ENCODE data around the gene PALD1. TPM values are rescaled to one million over a fixed set of nuclear protein-coding genes. Genes with fewer than 3 reads are reported as not detected.
"Not testable (repeated sequence)": the region's sequence is repeated elsewhere in the genome, so short reads cannot be mapped to it uniquely, and the experiment has no call there.

The PALD1 gene
- total RNA-seq, 2 donors from 2014 or later = 1.3 to 3.9 TPM

DNA sequence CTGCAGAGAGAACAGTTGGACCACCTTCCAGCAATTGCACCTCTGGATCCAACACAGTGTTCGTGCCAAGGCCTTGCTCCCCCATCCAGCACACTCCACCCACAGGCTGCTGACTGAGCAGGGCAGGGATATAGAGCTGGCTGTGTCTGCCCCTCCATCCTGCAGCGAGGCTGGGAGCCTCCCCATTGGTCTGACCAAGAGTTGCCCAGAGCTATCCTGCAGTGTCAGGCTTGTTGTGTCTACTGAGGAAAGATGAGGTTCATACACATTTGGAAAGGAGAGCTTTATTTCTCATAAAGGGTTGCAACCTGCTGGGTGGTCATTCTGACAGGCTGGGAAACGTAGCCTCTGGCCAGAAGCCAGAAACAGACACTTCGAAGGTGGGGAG, 96.9 kb downstream of the PALD1 start:
- ATAC-seq (no peak), DNase-seq (no peak)
- intact Hi-C loops (cut with DNase I, micrococcal nuclease) = no loop called here

DNA sequence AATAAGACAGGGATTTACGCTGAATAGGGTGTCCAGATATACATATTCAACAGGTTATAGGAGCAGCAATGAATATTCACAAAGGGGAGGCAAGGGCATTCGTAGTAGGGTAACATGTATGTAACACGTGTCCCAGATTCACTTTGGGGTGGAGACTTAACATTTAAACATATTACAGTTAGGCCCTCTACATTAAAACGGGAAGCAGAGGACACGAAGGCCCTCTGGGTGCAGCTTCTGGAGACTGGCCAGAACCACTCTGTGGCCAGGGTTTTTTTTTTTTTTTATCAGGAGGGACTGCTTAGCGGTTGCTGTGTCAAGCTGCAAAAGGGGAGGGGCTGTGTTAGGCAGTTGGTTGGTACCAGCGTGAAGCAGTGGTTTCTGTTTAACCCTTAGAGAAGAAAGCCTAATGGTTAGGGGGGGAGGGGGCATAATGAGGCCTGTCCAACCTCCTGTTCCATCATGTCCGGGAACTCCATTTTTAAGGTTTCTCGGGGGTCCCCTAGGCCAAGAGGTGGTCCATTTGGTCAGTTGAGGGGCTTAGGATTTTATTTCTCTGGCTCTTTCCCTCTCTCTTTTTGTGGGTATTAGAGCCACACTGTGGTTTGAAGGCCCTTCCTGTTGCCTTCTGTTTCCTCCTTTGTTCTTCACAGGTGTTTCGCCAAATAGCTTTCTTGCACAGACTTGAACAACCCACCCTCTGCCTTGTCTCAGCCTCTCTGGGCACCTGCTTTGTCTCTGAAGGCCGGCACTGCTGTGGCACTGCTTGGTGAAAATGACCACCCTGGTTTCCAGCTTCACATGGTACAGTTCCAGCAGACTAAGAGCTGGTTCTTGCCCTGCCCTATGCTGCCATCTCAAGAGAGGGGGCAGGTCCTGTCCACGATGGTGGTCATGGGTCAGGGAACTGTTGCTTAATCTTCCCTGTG, 97.6 kb downstream of the PALD1 start:
- intact Hi-C loops (cut with DNase I, micrococcal nuclease) = no loop called here
- DNase-seq = peak; percentile 58 to 69
- ATAC-seq = peak; percentile 77

DNA sequence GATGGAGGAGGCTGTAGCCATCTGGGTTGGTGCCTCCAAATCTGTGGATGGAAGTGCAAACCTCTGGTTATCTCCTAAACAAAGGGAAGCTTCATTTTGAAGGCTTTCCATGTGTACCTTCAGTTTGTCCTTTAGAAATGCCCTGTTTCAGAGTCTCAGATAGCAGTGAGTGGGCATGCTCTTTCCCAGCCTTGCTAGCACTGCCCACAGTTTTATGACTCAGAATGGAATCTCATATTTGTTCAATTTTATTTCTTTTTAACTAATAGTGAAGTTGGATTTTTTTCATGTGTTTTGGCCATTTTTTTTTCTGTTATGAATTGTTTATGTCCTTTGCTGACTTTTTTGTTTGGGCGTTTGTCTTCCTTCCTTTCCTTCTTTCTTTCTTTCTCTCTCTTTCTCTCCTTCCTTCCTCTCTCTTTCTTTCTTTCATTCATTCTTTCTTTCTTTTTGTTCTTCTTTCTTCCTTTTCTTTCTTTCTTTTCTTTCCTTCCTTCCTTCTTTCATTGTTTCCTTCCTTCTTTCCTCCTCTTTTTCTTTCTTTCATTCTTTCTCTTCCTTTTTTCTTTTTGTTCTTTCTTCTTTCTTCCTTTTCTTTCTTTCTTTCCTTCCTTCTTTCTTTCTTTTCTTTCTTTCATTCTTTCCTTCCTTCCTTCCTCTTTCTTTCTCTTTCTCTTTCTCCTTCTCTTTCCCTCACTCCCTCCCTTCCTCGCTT, 98.4 kb downstream of the PALD1 start:
- intact Hi-C loops (cut with DNase I, micrococcal nuclease) = no loop called here
- DNase-seq (no peak), ATAC-seq (no peak)

DNA sequence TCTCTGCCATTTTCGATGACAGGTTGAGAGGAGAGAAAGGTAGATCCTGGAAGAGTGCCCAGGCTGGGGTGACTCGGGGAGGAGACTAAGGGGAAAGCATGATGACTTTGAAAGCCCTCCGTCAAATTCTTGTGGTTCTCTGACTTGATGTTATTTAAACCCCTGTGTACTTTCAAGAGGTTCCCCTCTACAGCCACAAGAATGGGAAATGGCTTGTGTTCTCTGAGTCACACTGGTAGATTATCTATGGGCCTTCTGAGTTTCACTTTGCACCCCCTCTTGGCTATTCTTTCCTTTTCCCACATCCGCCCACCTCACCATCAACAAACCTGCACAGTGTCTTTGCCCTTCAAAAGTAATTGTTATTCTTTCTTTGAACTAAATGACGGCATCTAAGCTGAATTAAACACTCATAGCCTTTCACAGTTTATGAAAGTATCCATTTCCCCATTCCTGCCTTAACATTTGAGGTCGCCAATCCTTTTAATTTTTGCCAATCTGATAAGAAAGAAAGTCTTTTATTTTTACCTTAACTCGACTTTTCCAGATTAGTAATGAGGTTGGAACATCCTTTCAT, 99.9 kb downstream of the PALD1 start:
- peak; percentile 34 for ATAC-seq
- DNase-seq = no peak
- intact Hi-C loops (cut with DNase I, micrococcal nuclease) = no loop called here

DNA sequence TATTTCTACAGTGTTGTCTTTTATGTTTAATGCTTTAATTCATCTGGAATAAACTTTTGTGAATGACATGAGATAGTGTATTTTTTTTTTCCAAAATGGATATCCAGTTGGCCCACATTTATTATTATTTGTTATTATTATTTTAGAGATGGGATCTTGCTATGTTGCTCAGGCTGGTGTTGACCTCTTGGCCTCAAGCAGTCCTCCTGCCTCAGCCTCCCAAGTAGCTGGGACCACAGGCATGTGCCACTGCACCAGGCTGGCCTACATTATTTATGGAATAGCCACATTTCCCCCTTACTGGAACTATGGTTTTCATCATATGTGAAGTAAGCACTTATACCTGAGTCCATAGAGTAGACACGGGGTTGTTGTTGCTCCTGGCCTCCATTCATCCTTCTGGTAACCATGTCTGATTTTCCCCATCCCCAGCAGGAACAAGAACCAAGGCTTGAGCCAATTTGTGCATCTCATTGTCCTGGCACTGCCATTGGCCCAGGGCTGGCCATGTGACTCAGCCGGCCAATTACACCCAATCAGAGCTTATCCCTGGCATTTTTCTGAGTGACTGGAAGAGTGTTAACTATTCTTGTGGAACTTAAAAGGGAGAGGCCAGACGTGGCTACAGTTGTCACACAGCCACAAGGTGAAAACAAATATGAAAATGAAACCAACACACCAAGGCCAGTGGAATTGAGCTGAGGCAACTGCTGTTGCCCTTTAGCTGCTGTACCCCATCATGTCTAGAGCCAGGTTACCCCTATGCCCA, 100.9 kb downstream of the PALD1 start:
- DNase-seq (no peak), ATAC-seq (peak; percentile 34)
- intact Hi-C loops (cut with DNase I, micrococcal nuclease) = no loop called here

DNA sequence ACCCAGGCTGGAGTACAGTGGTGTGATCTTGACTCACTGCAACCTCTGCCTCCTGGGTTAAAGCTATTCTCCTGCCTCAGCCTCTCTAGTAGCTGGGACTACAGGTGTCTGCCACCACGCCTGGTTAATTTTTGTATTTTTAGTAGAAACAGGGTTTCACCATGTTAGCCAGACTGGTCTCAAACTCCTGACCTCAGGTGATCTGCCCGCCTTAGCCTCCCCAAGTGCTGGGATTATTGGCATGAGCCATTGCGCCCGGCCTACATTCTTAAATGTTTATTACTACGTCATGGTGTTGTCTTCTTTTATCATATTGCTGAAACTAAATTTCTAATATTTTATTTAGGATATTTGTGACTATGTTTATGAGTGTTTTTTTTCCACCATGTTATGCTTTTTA, 102.6 kb downstream of the PALD1 start:
- intact Hi-C loops (cut with DNase I, micrococcal nuclease); ATAC-seq; DNase-seq: not testable (repeated sequence)

DNA sequence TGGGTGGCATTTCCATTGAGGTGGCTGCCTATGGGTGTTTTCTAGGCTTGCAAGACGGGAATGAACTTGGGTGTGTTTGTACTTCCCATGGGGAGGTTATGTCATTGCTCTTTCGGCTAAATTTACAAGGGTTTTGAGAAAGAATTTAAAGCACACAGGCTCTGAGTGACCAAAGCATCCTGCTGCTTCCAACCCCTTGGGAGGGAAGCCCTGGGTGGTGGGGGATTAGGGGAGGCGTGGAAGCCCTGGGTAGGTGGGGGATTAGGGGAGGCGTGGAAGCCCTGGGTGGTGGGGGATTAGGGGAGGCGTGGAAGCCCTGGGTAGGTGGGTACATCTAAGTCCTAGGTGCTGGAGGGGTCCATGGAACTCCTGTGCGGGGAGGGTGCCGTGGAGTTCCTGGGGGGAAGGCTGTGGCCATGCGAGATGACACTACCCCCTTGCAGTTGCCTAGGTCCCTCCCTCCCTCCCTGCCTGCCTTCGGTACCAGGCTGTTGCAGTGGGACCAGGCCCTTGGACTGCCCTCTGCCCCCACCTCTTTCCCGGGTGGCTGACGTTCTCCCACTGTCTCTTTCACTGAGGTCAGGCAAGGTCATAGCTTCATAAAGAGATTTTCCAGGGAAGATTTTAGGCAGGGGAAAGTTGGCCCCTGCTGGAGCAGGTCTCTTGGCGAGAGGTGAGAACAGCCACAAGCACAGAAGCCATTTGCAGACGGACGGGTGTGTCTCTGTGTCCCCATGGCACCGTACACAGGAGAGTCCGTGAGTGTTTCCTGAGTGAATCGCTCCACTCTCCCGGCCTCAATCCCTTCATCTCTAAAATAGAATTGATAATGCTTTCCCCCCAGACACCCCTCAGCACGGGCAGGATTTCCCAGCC, 104.5 kb downstream of the PALD1 start:
- DNase-seq (no peak), ATAC-seq (no peak)
- intact Hi-C loops (cut with DNase I, micrococcal nuclease) = no loop called here

DNA sequence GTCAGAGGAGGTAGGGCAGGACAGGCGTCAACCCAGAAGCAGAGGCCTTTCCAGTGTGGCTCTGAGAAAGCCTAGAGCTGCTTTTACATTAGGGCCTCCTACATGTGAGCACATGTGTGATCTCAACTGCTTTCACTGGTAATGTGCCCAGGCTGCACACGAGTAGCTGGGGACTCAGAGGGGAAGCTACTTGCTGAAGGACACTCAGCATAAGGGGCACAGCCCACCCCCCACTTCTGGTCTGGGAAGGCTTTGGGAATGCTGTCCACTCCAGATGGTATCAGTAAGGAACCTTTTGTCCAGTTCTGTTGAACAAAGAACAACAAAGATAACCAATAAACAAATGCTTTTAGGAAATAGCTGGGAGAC, 105.1 kb downstream of the PALD1 start:
- intact Hi-C loops (cut with DNase I, micrococcal nuclease) = no loop called here
- ATAC-seq (no peak), DNase-seq (no peak)

DNA sequence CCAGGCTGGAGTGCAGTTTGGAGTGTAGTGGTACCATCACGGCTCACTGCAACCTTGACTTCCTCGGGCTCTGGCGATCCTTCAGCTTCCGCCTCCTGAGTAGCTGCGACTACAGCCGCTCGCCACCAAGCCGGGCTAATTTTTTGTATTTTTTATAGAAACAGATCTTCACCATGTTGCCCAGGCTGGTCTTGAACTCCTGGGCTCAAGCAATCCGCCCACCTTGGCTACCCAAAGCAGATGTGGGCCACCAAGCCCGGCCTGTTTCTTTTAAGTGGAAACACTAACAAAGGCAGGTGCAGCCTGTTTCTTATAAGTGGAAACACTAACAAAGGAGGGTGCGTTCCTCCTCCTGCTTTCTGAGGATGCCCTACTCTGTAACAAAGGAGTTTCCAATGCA, 105.8 kb downstream of the PALD1 start:
- DNase-seq = no peak
- intact Hi-C loops (cut with DNase I, micrococcal nuclease) = no loop called here
- ATAC-seq = no peak

DNA sequence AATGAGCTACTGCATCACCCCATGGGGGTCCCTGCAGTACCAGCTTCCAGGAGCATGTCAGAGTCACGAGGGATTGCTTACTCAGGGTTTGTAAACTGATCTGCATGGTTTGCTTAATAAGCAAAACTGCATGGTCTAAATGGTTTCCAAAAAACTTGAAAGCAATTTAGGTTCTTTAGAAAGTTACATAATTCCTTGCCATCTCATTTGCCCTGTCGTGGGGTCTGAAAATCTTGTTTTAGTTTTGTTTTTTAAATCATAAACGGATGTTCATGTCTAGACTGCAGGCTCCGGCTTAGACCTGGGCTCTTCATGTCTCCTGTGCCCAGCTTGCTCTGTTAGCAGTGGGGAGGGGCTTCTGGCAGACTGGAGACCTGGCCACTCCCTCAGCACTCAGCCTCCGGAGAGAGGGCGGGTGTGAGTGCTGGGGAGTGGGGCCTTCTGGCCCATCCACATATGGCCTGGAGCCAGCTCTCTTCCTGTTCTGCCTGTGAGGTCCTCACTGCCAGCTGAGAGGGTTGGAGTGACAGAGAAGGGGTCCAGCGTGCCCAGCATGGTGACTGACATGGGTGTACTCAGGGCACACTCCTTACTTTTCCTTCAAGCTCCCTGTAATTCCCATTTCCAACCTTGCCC, 106.5 kb downstream of the PALD1 start:
- ATAC-seq = no peak
- DNase-seq = no peak
- intact Hi-C loops (cut with DNase I, micrococcal nuclease) = no loop called here

DNA sequence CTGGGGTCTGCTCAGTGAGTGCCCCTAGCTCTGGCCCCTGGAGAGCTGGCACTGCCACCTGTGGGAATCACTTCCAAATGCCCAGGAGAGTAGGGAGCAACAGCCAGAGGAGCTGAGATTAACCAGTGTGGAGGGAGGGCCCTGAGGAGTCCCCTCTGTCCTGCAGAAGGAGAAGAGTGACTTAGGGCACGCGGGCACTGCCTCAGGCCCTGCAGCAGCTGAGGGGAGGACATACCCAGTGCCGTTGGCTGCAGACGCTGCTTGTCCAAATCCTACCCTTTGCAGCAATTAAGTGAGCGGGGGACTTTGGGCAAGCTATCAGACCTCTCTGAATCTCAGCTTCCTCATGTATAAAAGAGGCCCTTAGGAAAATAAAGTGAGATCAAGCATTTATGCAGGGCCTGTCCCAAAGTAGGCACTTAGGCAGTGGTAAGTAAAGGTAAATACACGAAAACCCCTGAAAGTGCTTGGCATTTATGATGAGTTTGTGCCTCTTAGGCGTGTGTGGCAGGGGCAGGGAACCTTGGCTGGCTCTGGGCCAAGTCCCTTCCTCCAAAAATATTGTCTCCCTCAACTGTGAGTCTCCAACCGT, 107.1 kb downstream of the PALD1 start:
- no peak for ATAC-seq
- no peak for DNase-seq
- intact Hi-C loops (cut with DNase I, micrococcal nuclease) = no loop called here

DNA sequence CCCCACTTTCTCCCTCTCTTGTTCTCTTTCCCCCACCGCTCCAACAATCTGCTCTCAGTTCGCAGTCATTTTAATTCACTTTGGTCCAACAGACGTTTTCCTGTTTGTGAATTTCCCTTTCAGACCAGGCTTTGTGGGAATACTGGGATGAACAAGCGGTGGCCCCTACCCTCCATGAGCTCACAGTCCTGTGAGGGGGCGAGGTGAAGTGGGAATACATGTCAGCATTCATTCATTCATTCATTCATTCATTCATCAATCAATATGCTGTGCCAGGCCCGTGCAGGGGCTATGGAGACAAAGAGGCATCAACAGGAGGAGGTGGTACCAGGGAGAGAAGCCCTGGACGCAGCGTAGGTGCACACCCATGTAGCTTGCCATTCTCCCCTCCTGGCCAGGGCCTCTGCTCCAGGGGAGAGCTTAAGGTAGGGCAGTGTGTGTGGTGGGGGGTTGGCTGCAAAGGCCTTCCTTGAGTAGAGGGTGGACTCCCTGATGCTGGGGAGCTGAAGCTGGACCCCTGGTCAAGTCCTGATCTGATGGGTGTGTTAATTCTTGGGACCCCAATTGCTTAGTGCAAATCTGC, 107.9 kb downstream of the PALD1 start:
- intact Hi-C loops (cut with DNase I, micrococcal nuclease) = no loop called here
- ATAC-seq (no peak), DNase-seq (no peak)

DNA sequence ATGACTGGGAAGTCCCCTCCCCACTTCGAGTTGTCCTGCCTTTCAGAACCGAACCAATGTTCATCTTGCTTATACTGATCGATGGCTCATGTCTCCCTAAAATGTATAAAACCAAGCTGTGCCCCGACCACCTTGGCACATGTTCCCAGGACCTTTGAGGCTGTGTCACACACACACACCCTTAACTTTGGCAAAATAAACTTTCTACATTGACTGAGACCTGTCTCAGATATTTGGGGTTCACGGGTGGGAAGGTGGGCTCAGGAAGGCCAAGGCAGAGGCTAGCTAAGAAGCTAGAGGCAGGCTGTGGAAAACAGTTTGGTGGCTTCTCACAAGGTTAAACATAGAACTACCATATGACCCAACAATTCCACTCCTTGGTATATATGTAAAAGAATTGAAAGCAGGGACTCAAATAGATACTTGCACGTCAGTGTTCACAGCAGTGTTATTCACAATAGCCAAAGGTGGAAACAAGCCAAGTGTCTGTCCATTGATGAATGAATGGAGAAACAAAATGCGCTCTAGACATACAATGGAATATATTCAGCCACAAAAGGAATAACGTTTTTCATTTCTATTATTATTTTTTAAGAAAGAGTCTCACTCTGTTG, 108.6 kb downstream of the PALD1 start:
- ATAC-seq (no peak), DNase-seq (no peak)
- intact Hi-C loops (cut with DNase I, micrococcal nuclease) = no loop called here

DNA sequence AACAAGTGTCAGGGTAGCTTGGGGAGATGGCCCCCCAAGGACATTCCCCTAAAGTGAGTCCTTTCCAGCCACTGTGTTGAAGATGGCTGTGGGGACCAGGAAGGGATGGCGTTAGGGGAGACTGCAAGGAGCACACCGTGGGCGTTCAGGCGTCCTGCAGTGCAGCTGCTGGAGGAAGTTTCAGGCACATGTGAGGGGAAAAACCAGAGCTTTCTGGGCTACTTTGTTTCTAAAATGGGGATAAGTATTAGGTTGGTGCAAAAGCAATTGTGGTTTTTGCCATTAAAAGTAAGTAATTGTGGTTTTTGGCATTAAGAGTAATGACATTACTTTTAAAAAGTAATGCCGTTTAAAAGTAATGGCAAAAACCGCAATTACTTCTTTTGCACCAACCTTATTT, 109.7 kb downstream of the PALD1 start:
- DNase-seq = no peak
- no peak for ATAC-seq

DNA sequence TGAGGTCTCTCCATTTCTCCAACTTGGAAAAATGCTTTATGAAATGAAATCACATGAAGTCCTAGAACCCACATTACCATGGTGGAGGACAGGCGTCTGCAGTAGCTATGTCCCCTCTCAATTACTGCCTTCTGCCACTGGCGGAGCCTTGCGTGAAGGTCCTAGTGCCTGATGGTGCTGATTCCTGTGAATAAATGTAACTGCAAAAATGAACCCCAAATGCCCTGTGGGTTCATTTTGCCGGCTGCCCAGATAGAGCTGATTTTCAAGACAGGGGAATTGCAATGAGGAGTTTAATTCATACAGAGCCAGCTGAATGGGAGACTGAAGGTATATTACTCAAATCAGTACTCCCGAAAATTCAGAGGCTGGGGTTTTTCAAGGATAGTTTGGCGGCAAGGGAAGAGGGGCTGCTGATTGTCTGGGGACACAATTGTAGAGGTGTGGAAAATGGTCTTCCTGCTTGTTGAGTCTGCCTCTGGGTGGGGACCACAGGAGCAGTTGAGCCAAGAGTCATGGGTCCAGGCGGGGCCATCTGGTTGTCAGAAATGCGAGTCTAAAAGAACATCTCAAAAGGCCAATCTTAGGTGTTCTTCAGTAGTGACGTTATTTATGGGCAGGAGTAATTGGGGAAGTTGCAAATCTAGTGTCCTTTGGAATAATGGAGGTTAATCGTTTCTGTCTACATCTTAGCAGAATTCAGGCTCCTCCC, 110.4 kb downstream of the PALD1 start:
- intact Hi-C loops (cut with DNase I, micrococcal nuclease) = no loop called here
- ATAC-seq (no peak), DNase-seq (no peak)

More for the DNA sequence above, 109.7 kb downstream of the PALD1 start:
- intact Hi-C loops (cut with DNase I, micrococcal nuclease) = no loop called here

Measured in left colon (tissue), 2 donors.